Measurements from ENCODE around the gene IFFO2. TPM values are rescaled to one million over a fixed set of nuclear protein-coding genes. Genes with fewer than 3 reads are reported as not detected.

Gene IFFO2
- total and polyA plus RNA-seq, 2 experiments from 2014 or later, result 0.71 to 7.5 TPM

DNA sequence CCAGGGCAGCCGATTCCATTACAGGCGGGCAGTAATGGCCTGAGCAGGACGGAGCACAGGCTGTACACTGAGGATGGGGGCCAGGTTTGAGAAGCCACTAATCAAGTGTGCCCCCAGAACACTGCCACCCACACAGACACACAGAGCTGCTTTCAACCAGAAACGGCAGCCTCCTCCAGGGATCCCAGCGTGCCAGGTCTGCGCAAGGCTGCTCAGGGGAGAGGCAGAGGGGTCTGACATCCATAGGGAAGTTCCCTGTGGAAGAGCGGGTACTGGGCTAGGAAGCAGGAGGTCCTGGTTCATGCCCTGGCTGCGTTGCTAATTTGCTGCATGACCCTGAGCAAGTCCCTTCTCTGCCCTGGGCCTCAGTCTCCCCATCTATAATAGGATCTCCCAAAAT lies 28.1 kb downstream of the IFFO2 start:
- DNase-seq (ENCODE audit: low spot score) (no peak), ATAC-seq (no peak)
- Histone ChIP-seq H3K27me3 (ENCODE audit: insufficient read depth) (no peaks in the 10 kb centered on the region), H3K4me3 (no peak overlapping the region), H3K4me1 (ENCODE audit: insufficient read depth) (no peaks in the 10 kb centered on the region), H3K27ac (ENCODE audit: low read depth) (no peak overlapping the region), H3K36me3 (ENCODE audit: insufficient read depth) (no peaks in the 10 kb centered on the region), H3K4me2 (no peak overlapping the region), H3K9me2 (ENCODE audit: insufficient read depth) (no peaks in the 10 kb centered on the region), H3F3A (replicated peaks; ENCODE audit: low read depth) (no peaks in the 10 kb centered on the region), H3K79me2 (replicated peaks; ENCODE audit: insufficient read depth) (no peaks in the 10 kb centered on the region), H4K20me1 (replicated peaks; ENCODE audit: insufficient read depth) (no peaks in the 10 kb centered on the region; the same call in 1 of the 2 replicates), H2AFZ (no peak overlapping the region)
- Mint-ChIP-seq H3K27me3 (ENCODE audit: insufficient read depth, low read depth, poor library complexity) (peaks cover 11% of the 10 kb centered on the region), H3K9me3 (peaks cover 3% of the 10 kb centered on the region; the same call in 2 of the 3 replicates), H3K36me3 (ENCODE audit: low read depth) (peaks cover 2% of the 10 kb centered on the region; the same call in 1 of the 3 replicates), H3K4me3 (no peak overlapping the region), H3K4me1 (peaks cover 31% of the 10 kb centered on the region), H3K27ac (no peak overlapping the region)
- TF ChIP-seq, protein P1, sequence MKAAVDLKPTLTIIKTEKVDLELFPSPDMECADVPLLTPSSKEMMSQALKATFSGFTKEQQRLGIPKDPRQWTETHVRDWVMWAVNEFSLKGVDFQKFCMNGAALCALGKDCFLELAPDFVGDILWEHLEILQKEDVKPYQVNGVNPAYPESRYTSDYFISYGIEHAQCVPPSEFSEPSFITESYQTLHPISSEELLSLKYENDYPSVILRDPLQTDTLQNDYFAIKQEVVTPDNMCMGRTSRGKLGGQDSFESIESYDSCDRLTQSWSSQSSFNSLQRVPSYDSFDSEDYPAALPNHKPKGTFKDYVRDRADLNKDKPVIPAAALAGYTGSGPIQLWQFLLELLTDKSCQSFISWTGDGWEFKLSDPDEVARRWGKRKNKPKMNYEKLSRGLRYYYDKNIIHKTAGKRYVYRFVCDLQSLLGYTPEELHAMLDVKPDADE (IDR thresholded peaks at IDR 0.05), result no peak
- TF ChIP-seq CREB1 (CRISPR knock-in tag; IDR thresholded peaks at IDR 0.05; ENCODE audit: low read depth) (no peak), POLR2AphosphoS5 (IDR thresholded peaks at IDR 0.05; ENCODE audit: low read depth) (no peak), EZH2 (IDR thresholded peaks at IDR 0.05; ENCODE audit: low read depth, unreplicated experiment) (no peak)
- TF ChIP-seq, protein P2, sequence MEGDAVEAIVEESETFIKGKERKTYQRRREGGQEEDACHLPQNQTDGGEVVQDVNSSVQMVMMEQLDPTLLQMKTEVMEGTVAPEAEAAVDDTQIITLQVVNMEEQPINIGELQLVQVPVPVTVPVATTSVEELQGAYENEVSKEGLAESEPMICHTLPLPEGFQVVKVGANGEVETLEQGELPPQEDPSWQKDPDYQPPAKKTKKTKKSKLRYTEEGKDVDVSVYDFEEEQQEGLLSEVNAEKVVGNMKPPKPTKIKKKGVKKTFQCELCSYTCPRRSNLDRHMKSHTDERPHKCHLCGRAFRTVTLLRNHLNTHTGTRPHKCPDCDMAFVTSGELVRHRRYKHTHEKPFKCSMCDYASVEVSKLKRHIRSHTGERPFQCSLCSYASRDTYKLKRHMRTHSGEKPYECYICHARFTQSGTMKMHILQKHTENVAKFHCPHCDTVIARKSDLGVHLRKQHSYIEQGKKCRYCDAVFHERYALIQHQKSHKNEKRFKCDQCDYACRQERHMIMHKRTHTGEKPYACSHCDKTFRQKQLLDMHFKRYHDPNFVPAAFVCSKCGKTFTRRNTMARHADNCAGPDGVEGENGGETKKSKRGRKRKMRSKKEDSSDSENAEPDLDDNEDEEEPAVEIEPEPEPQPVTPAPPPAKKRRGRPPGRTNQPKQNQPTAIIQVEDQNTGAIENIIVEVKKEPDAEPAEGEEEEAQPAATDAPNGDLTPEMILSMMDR (conservative IDR thresholded peaks at IDR 0.05; ENCODE audit: low read depth in 2 of 2), result no peak
- TF ChIP-seq, protein P3, sequence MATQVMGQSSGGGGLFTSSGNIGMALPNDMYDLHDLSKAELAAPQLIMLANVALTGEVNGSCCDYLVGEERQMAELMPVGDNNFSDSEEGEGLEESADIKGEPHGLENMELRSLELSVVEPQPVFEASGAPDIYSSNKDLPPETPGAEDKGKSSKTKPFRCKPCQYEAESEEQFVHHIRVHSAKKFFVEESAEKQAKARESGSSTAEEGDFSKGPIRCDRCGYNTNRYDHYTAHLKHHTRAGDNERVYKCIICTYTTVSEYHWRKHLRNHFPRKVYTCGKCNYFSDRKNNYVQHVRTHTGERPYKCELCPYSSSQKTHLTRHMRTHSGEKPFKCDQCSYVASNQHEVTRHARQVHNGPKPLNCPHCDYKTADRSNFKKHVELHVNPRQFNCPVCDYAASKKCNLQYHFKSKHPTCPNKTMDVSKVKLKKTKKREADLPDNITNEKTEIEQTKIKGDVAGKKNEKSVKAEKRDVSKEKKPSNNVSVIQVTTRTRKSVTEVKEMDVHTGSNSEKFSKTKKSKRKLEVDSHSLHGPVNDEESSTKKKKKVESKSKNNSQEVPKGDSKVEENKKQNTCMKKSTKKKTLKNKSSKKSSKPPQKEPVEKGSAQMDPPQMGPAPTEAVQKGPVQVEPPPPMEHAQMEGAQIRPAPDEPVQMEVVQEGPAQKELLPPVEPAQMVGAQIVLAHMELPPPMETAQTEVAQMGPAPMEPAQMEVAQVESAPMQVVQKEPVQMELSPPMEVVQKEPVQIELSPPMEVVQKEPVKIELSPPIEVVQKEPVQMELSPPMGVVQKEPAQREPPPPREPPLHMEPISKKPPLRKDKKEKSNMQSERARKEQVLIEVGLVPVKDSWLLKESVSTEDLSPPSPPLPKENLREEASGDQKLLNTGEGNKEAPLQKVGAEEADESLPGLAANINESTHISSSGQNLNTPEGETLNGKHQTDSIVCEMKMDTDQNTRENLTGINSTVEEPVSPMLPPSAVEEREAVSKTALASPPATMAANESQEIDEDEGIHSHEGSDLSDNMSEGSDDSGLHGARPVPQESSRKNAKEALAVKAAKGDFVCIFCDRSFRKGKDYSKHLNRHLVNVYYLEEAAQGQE (IDR thresholded peaks at IDR 0.05; ENCODE audit: unreplicated experiment), result no peak

DNA sequence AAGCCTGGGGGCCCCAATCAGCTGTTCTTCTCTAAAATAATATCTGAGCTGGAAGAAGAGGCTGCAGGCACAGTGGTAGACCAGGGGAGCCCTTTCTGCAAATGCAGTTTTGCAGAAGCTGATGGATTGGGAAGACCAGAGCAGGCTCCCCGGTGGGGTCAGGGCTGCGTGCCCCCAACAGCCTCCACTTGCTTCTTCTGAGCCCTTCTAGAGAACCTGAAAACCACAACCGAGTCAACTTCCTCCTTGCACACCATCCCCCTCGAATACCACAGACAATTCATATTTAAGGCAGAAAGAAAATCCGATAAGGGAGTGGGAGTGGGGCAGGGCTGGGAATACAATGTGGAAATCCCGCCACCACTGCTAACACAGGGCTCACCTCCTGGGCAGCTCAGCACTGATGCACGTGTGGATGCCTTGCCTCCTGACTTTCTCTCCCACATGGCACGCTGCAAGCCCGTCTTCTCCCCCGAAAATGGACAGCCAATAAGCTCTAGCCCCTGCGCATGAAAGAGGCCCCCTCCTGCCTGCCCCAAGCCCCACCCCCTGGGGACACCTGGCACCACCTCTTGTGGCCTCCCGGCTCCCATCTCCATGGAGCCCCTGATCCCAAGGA lies 28.7 kb downstream of the IFFO2 start:
- peak; percentile 38 for ATAC-seq
- no peak for TF ChIP-seq EZH2phosphoT487 (IDR thresholded peaks at IDR 0.05; ENCODE audit: unreplicated experiment)
- TF ChIP-seq, protein P2 (conservative IDR thresholded peaks at IDR 0.05; ENCODE audit: low read depth in 2 of 2), result no peak

More for the DNA sequence above, 28.7 kb downstream of the IFFO2 start:
- peaks cover 8% of the 10 kb centered on the region for H3K27me3 Mint-ChIP-seq (ENCODE audit: insufficient read depth, low read depth, poor library complexity)
- H3K4me2 ChIP-seq, result no peak overlapping the region
- no peak overlapping the region for H2AFZ ChIP-seq
- no peaks in the 10 kb centered on the region; the same call in 1 of the 2 replicates for H4K20me1 ChIP-seq (replicated peaks; ENCODE audit: insufficient read depth)
- peaks cover 2% of the 10 kb centered on the region; the same call in 1 of the 3 replicates for H3K36me3 Mint-ChIP-seq (ENCODE audit: low read depth)
- no peak overlapping the region for H3K4me3 ChIP-seq
- no peak overlapping the region for H3K27ac ChIP-seq (ENCODE audit: low read depth)
- H3K4me3 Mint-ChIP-seq, result no peak overlapping the region
- no peaks in the 10 kb centered on the region; the same call in 1 of the 2 replicates for H3K4me1 ChIP-seq (ENCODE audit: insufficient read depth)
- peaks cover 35% of the 10 kb centered on the region for H3K4me1 Mint-ChIP-seq
- H3K36me3 ChIP-seq (ENCODE audit: insufficient read depth), result no peaks in the 10 kb centered on the region
- no peaks in the 10 kb centered on the region for H3F3A ChIP-seq (replicated peaks; ENCODE audit: low read depth)
- no peaks in the 10 kb centered on the region for H3K79me2 ChIP-seq (replicated peaks; ENCODE audit: insufficient read depth)
- no peak for DNase-seq (ENCODE audit: low spot score)
- no peaks in the 10 kb centered on the region for H3K27me3 ChIP-seq (ENCODE audit: insufficient read depth)
- H3K9me2 ChIP-seq (ENCODE audit: insufficient read depth), result no peaks in the 10 kb centered on the region
- H3K27ac Mint-ChIP-seq, result no peak overlapping the region
- peaks cover 3% of the 10 kb centered on the region; the same call in 2 of the 3 replicates for H3K9me3 Mint-ChIP-seq
